HEK293T (cell line): Measurements from ENCODE around the gene HSPH1.

Experiments used
- ARNT ChIP-seq: fragments of 450-650 bp; IDR thresholded peaks from 2 replicates; pipeline ENCODE4 v1.6.1; 2017; ENCODE audit warnings: mild to moderate bottlenecking
- BHLHE40 ChIP-seq: fragments of 450-650 bp; IDR thresholded peaks from 2 replicates; pipeline ENCODE4 v1.6.1; 2016; ENCODE audit warnings: mild to moderate bottlenecking, moderate library complexity, borderline replicate concordance
- FOXM1 ChIP-seq: fragments of 450-650 bp; IDR thresholded peaks from 2 replicates; pipeline ENCODE4 v1.6.1; 2017; ENCODE audit warnings: mild to moderate bottlenecking, borderline replicate concordance
- HDGF ChIP-seq: fragments of 450-650 bp; IDR thresholded peaks from 2 replicates; pipeline ENCODE4 v1.6.1; 2017; ENCODE audit warnings: antibody characterized with exemption, borderline replicate concordance
- SP1 ChIP-seq: fragments of 450-650 bp; IDR thresholded peaks from 2 replicates; pipeline ENCODE4 v1.6.1; 2017
- SUZ12 ChIP-seq: fragments of 450-650 bp; IDR thresholded peaks from 2 replicates; pipeline ENCODE4 v1.6.1; 2016; ENCODE audit warnings: mild to moderate bottlenecking

- TF ChIP-seq SUZ12 = no peak
- TF ChIP-seq BHLHE40 = no peak
- no peak for TF ChIP-seq HDGF
- no peak for TF ChIP-seq SP1
- TF ChIP-seq FOXM1 = no peak
- no peak for TF ChIP-seq ARNT
Measured at GRCh38 chr13:31208559-31209122, 46.9 kb upstream of the HSPH1 start.
